Spleen (tissue), 7 donors: ENCODE data around the gene STRA8.

Experiments
- POLR2A ChIP-seq, 3 donors: fragments of 450-650 bp; IDR thresholded peaks; one replicate each; pipeline ENCODE4 v1.5.1; 2017; ENCODE audit warnings: antibody characterized with exemption in 3 of 3, mild to moderate bottlenecking in 1 of 3
- POLR2AphosphoS5 ChIP-seq, 3 donors: sonication (generic); formaldehyde crosslinking; IDR thresholded peaks; one replicate each; pipeline ENCODE4 v1.5.1; 2017; ENCODE audit warnings: antibody characterized with exemption in 3 of 3
- TF ChIP-seq, protein P1 (sequence below), 11 experiments: fragments of 200-600 bp in 7 of 11; fragments of 450-650 bp in 4 of 11; sonication (generic) in 4 of 11; IDR thresholded peaks in 8 of 11; conservative IDR thresholded peaks in 3 of 11; 1 replicate in 7 of 11; 2 replicates in 4 of 11; pipeline versions ENCODE4 v1.4.0 to v1.8.0; 2016 to 2021; ENCODE audit warnings: antibody characterized with exemption in 11 of 11, inconsistent platforms in 4 of 11, mild to moderate bottlenecking in 1 of 11
- donor health status: DM: no; HTN: no; CAD: no; lungs with moderate emphysema.
- donor health status: DM: no; HTN: no; CAD: no.
- donor health status: DM: no; HTN: no; CAD: no.

DNA sequence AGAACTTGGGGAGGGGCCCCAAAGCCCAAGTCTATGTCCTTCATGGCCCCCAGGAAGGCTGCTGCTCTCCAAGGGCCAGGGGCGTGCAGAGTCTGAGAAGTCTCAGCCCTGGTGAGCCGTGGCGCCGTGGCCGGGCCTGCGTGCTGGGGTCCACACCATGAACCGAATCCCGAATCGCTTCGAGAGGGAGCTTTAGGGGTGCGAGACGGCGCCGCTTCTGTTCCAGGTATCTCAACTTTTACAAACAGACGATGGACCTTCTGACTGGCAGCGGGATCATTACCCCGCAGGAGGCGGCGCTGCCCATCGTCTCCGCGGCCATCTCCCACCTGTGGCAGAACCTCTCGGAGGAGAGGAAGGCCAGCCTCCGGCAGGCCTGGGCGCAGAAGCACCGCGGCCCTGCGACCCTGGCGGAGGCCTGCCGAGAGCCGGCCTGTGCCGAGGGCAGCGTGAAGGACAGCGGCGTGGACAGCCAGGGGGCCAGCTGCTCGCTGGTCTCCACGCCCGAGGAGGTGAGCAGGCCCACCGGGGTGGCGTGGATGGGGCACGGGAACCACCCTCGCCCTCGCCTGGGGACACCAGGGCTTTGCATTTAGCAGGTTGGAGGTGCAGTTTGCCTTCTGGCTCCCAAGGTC lies 12.7 kb downstream of the STRA8 start:
- TF ChIP-seq, protein P1, sequence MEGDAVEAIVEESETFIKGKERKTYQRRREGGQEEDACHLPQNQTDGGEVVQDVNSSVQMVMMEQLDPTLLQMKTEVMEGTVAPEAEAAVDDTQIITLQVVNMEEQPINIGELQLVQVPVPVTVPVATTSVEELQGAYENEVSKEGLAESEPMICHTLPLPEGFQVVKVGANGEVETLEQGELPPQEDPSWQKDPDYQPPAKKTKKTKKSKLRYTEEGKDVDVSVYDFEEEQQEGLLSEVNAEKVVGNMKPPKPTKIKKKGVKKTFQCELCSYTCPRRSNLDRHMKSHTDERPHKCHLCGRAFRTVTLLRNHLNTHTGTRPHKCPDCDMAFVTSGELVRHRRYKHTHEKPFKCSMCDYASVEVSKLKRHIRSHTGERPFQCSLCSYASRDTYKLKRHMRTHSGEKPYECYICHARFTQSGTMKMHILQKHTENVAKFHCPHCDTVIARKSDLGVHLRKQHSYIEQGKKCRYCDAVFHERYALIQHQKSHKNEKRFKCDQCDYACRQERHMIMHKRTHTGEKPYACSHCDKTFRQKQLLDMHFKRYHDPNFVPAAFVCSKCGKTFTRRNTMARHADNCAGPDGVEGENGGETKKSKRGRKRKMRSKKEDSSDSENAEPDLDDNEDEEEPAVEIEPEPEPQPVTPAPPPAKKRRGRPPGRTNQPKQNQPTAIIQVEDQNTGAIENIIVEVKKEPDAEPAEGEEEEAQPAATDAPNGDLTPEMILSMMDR (IDR thresholded peaks at IDR 0.05 in 8 of 11, conservative IDR thresholded peaks at IDR 0.05 in 3 of 11): no peak
- TF ChIP-seq POLR2AphosphoS5 (IDR thresholded peaks at IDR 0.05): no peak
- no peak for TF ChIP-seq POLR2A (IDR thresholded peaks at IDR 0.05)
